CD14-positive monocyte (primary cell): ENCODE data around the gene HEMK1. TPM values are rescaled to one million over a fixed set of nuclear protein-coding genes. Genes with fewer than 3 reads are reported as not detected.

Experiments used
- DNase-seq, 3 donors: peaks; one replicate each; pipeline ENCODE4 v3.0.0-alpha.2; 2011 to 2022
- H2AFZ ChIP-seq: 2 replicates; pipeline ENCODE4 v1.6.0; 2012; ENCODE audit warnings: mild to moderate bottlenecking, low read depth, low read length, inconsistent platforms; ENCODE audit not compliant: insufficient read depth, poor library complexity, severe bottlenecking
- H3K27ac ChIP-seq, 2 donors: 1 replicate in 1 of 2; 2 replicates in 1 of 2; pipeline ENCODE4 v1.5.1; 2012 to 2013; ENCODE audit warnings: low read length in 2 of 2, control low read depth in 1 of 2, inconsistent platforms in 1 of 2, low read depth in 1 of 2, mild to moderate bottlenecking in 1 of 2
- H3K27me3 ChIP-seq, 2 donors: one replicate each; pipeline versions ENCODE4 v1.6.0 to v1.6.1; 2011 to 2013; ENCODE audit warnings: low read length in 2 of 2; ENCODE audit not compliant: control insufficient read depth in 2 of 2, insufficient read depth in 2 of 2
- H3K36me3 ChIP-seq, 2 donors: replicated peaks in 1 of 2; 1 replicate in 1 of 2; 2 replicates in 1 of 2; pipeline versions ENCODE4 v1.5.1 to v1.6.1; 2012 to 2013; ENCODE audit warnings: low read length in 2 of 2, control low read depth in 1 of 2, inconsistent platforms in 1 of 2, mild to moderate bottlenecking in 1 of 2; ENCODE audit not compliant: insufficient read depth in 2 of 2, control insufficient read depth in 1 of 2
- H3K4me1 ChIP-seq, 2 donors: 1 replicate in 1 of 2; 2 replicates in 1 of 2; pipeline versions ENCODE4 v1.5.1 to v1.6.1; 2012 to 2013; ENCODE audit warnings: low read length in 2 of 2, control low read depth in 1 of 2, inconsistent platforms in 1 of 2, mild to moderate bottlenecking in 1 of 2, moderate library complexity in 1 of 2; ENCODE audit not compliant: insufficient read depth in 2 of 2, control insufficient read depth in 1 of 2
- H3K4me2 ChIP-seq: replicated peaks from 2 replicates; pipeline ENCODE3; 2012; ENCODE audit warnings: low read length, moderate library complexity, mild to moderate bottlenecking; ENCODE audit not compliant: poor library complexity, severe bottlenecking; ENCODE audit errors: extremely low read depth
- H3K4me3 ChIP-seq, 3 experiments: fragments of 200-600 bp in 1 of 3; sonication (generic) in 1 of 3; replicated peaks in 1 of 3; 1 replicate in 2 of 3; 2 replicates in 1 of 3; pipeline ENCODE4 v1.5.1; 2011 to 2013; ENCODE audit warnings: low read length in 3 of 3, mild to moderate bottlenecking in 3 of 3, control low read depth in 2 of 3, low read depth in 2 of 3, inconsistent platforms in 1 of 3, moderate library complexity in 1 of 3
- H3K79me2 ChIP-seq: 2 replicates; pipeline ENCODE4 v1.6.0; 2012; ENCODE audit warnings: mild to moderate bottlenecking, control low read depth, inconsistent platforms, low read length, moderate library complexity; ENCODE audit not compliant: insufficient read depth
- H3K9ac ChIP-seq: 2 replicates; pipeline ENCODE4 v1.6.0; 2017; ENCODE audit warnings: low read length, mild to moderate bottlenecking; ENCODE audit not compliant: insufficient read depth, poor library complexity, severe bottlenecking
- H3K9me3 ChIP-seq, 2 donors: replicated peaks in 1 of 2; 1 replicate in 1 of 2; 2 replicates in 1 of 2; pipeline versions ENCODE4 v1.5.1 to v1.6.1; 2012 to 2013; ENCODE audit warnings: low read length in 2 of 2, control low read depth in 1 of 2; ENCODE audit not compliant: control insufficient read depth in 1 of 2, insufficient read depth in 1 of 2
- H4K20me1 ChIP-seq: 2 replicates; pipeline ENCODE4 v1.6.0; 2012; ENCODE audit warnings: mild to moderate bottlenecking, low read length, control low read depth, moderate library complexity; ENCODE audit not compliant: insufficient read depth
- H3K27ac Mint-ChIP-seq, 7 donors: one replicate each; pipeline ENCODE4 v1.8.0; 2020; ENCODE audit warnings: mild to moderate bottlenecking in 7 of 7, mixed read lengths in 7 of 7, moderate library complexity in 6 of 7, inconsistent platforms in 2 of 7
- H3K27me3 Mint-ChIP-seq, 3 donors: one replicate each; pipeline ENCODE4 v1.8.0; 2021 to 2022; ENCODE audit warnings: low read depth in 3 of 3, mild to moderate bottlenecking in 3 of 3, mixed read lengths in 3 of 3, moderate library complexity in 3 of 3, inconsistent platforms in 1 of 3
- H3K36me3 Mint-ChIP-seq, 2 donors: one replicate each; pipeline ENCODE4 v1.8.0; 2020; ENCODE audit warnings: mixed read lengths in 2 of 2, inconsistent platforms in 1 of 2, mild to moderate bottlenecking in 1 of 2
- H3K4me1 Mint-ChIP-seq: one replicate; pipeline ENCODE4 v1.8.0; 2020; ENCODE audit warnings: mild to moderate bottlenecking, mixed read lengths
- H3K4me3 Mint-ChIP-seq, 2 donors: one replicate each; pipeline ENCODE4 v1.8.0; 2020; ENCODE audit warnings: mild to moderate bottlenecking in 2 of 2, mixed read lengths in 2 of 2, moderate library complexity in 1 of 2
- H3K9me3 Mint-ChIP-seq, 7 donors: one replicate each; pipeline ENCODE4 v1.8.0; 2020 to 2022; ENCODE audit warnings: mixed read lengths in 7 of 7, mild to moderate bottlenecking in 6 of 7, moderate library complexity in 6 of 7, inconsistent platforms in 2 of 7
- WGBS: methylation state at CpG from one replicate; pipeline ENCODE4 v1.1.5; 2013; ENCODE audit warnings: missing lambda C conversion rate; ENCODE audit not compliant: insufficient coverage; 5-methylcytosine and 5-hydroxymethylcytosine counted together
- intact Hi-C, 2 donors: fragments of 100-400 bp; cut with micrococcal nuclease; formaldehyde crosslinking; loops; one replicate each; pipeline versions ENCODE4 v1.15.0 to v1.15.1; 2023
- polyA plus RNA-seq, 3 donors: library from polyadenylated mRNA; depleted of rRNA in 1 of 3; unstranded in 2 of 3; stranded (reverse) in 1 of 3; fragments of 300-500 nt in 2 of 3; fragments of >200 nt in 1 of 3; fragmentation: Illumina TruSeq in 2 of 3; gene quantifications; 1 replicate in 2 of 3; 2 replicates in 1 of 3; pipeline ENCODE4 v1.2.3, GENCODE V29; 2012 to 2021
- TF ChIP-seq, protein P1 (sequence below): fragments of 200-600 bp; IDR thresholded peaks from one replicate; pipeline ENCODE4 v1.8.0; 2022; ENCODE audit warnings: antibody characterized with exemption, mild to moderate bottlenecking

Gene HEMK1
- polyA plus RNA-seq, 3 donors: 10.1 to 14.0 (median 12.1) TPM

DNA sequence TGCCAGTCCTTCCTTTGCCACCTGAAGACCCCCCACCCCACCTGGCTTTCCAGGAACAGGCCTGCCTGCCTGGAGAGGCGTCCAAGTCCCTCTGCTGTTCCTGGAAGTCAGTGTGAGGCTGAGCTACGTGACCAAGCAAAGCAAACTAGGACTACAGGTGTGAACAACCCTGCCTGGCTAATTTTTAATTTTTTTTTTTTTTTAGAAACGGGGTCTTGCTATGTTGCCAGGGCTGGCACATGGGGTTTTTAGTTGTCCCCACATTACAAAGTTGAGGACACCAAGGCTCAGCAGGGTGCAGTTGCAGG is 17.4 kb downstream of the HEMK1 start:
- no peak overlapping the region for H3K27ac ChIP-seq
- no CpG with 5 or more reads among the region's 3 CpGs for WGBS
- no peak overlapping the region for H3K9ac ChIP-seq
- Mint-ChIP-seq H3K36me3 (peaks cover 16 to 27% of the 10 kb centered on the region in 2 donors), H3K27me3 (peaks cover 0 to under 1% (median 0%) of the 10 kb centered on the region in 3 donors), H3K9me3 (peaks cover 0 to 1% (median 0%) of the 10 kb centered on the region in 7 donors), H3K4me1 (peaks cover 40% of the 10 kb centered on the region), H3K4me3 (no peak overlapping the region), H3K27ac (peak overlapping the region in 2 of 7 donors; percentile 20 to 28)
- no peaks in the 10 kb centered on the region for H3K27me3 ChIP-seq
- H3K4me2 ChIP-seq: no peak overlapping the region
- H3K9me3 ChIP-seq: no peaks in the 10 kb centered on the region
- H3K79me2 ChIP-seq: no peaks in the 10 kb centered on the region
- H4K20me1 ChIP-seq: no peaks in the 10 kb centered on the region
- TF ChIP-seq, protein P1, sequence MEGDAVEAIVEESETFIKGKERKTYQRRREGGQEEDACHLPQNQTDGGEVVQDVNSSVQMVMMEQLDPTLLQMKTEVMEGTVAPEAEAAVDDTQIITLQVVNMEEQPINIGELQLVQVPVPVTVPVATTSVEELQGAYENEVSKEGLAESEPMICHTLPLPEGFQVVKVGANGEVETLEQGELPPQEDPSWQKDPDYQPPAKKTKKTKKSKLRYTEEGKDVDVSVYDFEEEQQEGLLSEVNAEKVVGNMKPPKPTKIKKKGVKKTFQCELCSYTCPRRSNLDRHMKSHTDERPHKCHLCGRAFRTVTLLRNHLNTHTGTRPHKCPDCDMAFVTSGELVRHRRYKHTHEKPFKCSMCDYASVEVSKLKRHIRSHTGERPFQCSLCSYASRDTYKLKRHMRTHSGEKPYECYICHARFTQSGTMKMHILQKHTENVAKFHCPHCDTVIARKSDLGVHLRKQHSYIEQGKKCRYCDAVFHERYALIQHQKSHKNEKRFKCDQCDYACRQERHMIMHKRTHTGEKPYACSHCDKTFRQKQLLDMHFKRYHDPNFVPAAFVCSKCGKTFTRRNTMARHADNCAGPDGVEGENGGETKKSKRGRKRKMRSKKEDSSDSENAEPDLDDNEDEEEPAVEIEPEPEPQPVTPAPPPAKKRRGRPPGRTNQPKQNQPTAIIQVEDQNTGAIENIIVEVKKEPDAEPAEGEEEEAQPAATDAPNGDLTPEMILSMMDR: no peak
- no peak for DNase-seq
- intact Hi-C loops: no loop called here
- peaks cover 42 to 50% of the 10 kb centered on the region in 2 donors for H3K4me1 ChIP-seq
- no peak overlapping the region for H3K4me3 ChIP-seq
- H2AFZ ChIP-seq: no peak overlapping the region
- H3K36me3 ChIP-seq: peaks cover 2 to 7% of the 10 kb centered on the region in 2 donors

DNA sequence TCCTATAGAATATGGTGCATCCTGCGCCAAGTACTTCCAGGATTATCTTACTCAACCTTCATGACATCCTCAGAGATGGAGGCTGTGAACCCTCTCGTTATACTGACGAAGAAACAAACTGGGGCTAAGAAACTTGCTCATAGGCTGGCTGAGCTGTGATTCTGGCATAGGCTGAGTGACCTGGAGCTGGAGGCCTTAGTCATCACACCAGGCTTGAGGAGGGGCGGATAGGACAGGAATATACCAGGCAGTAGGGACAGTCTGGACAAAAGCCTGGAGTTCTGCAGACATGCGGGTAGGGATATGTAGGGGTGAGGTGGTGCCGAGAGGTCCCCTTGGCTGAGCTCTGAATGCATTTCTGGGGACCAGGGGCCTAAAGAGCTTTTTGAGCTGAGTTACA is 18.1 kb downstream of the HEMK1 start:
- TF ChIP-seq, protein P1: no peak
- H4K20me1 ChIP-seq: no peaks in the 10 kb centered on the region
- Mint-ChIP-seq H3K27me3 (peaks cover 0 to 2% (median 0%) of the 10 kb centered on the region in 3 donors), H3K9me3 (peaks cover 0 to 1% (median 0%) of the 10 kb centered on the region in 7 donors), H3K36me3 (peaks cover 13 to 21% of the 10 kb centered on the region in 2 donors), H3K27ac (no peak overlapping the region), H3K4me1 (peaks cover 46% of the 10 kb centered on the region), H3K4me3 (no peak overlapping the region)
- H3K79me2 ChIP-seq: no peaks in the 10 kb centered on the region
- no peak overlapping the region for H3K4me2 ChIP-seq
- H3K4me3 ChIP-seq: no peak overlapping the region
- no peak overlapping the region for H3K9ac ChIP-seq
- DNase-seq: no peak
- no peaks in the 10 kb centered on the region for H3K27me3 ChIP-seq
- no peak overlapping the region for H2AFZ ChIP-seq
- no peak overlapping the region for H3K27ac ChIP-seq
- intact Hi-C loops: no loop called here
- H3K9me3 ChIP-seq: no peaks in the 10 kb centered on the region
- peaks cover 49 to 56% of the 10 kb centered on the region in 2 donors for H3K4me1 ChIP-seq
- H3K36me3 ChIP-seq: peaks cover 2 to 7% of the 10 kb centered on the region in 2 donors
- 100% methylated on average over 4 of the region's 6 CpGs for WGBS
